Right lobe of liver (tissue), 6 donors: ENCODE data around the gene CRTAC1. TPM values are rescaled to one million over a fixed set of nuclear protein-coding genes. Genes with fewer than 3 reads are reported as not detected.

Source experiments
- ATAC-seq, 4 donors: fragments of 200-7000 bp; cut with Tn5 transposase; one replicate each; pipeline ENCODE4 v1.9.1; 2020; ENCODE audit warnings: mild to moderate bottlenecking in 4 of 4, moderate library complexity in 4 of 4
- DNase-seq, 3 donors: peaks; one replicate each; pipeline ENCODE4 v3.0.0-alpha.2; 2020
- H3K27ac ChIP-seq, 3 donors: fragments of 200-600 bp; one replicate each; pipeline ENCODE4 v1.8.0; 2022
- H3K27me3 ChIP-seq, 2 donors: fragments of 200-600 bp; one replicate each; pipeline ENCODE4 v1.8.0; 2022
- H3K36me3 ChIP-seq, 4 donors: fragments of 200-600 bp; sonication (generic) in 1 of 4; one replicate each; pipeline versions ENCODE4 v1.5.1 to v1.8.0; 2017 to 2022; ENCODE audit warnings: control low read depth in 1 of 4
- H3K4me1 ChIP-seq, 4 donors: fragments of 200-600 bp; sonication (generic) in 1 of 4; one replicate each; pipeline versions ENCODE4 v1.5.1 to v1.8.0; 2017 to 2022; ENCODE audit warnings: control low read depth in 1 of 4
- H3K4me3 ChIP-seq, 3 donors: fragments of 200-600 bp; one replicate each; pipeline ENCODE4 v1.8.0; 2022
- H3K9me3 ChIP-seq, 4 donors: fragments of 200-600 bp; sonication (generic) in 1 of 4; one replicate each; pipeline versions ENCODE4 v1.5.1 to v1.8.0; 2017 to 2022; ENCODE audit warnings: control low read depth in 1 of 4
- CTCF ChIP-seq, 4 donors: fragments of 200-600 bp in 3 of 4; fragments of 450-650 bp in 1 of 4; IDR thresholded peaks; one replicate each; pipeline versions ENCODE4 v1.5.1 to v1.8.0; 2016 to 2022; ENCODE audit warnings: antibody characterized with exemption in 4 of 4, mild to moderate bottlenecking in 2 of 4
- POLR2A ChIP-seq: fragments of 450-650 bp; IDR thresholded peaks from one replicate; pipeline ENCODE4 v1.6.1; 2017; ENCODE audit warnings: antibody characterized with exemption, mild to moderate bottlenecking
- whole genome bisulfite sequencing: methylation state at CpG from one replicate; pipeline ENCODE4 v1.1.6; 2018; ENCODE audit warnings: low coverage, low lambda C conversion rate; ENCODE audit not compliant: insufficient coverage; ENCODE audit errors: missing lambda C conversion rate; 5-methylcytosine and 5-hydroxymethylcytosine counted together
- intact Hi-C, 2 donors: fragments of 100-400 bp; cut with DNase I; formaldehyde crosslinking; loops; one replicate each; pipeline versions ENCODE4 v1.11.2 to v1.14.1; 2022
- total RNA-seq, 6 experiments: library from RNA; depleted of rRNA in 2 of 6; stranded (reverse); fragments of >200 nt in 2 of 6; fragmentation: NEBNext Ultra II Directional in 3 of 6; extraction: Animal tissue kit (Norgen Biotek cat#: 25700) in 3 of 6; gene quantifications; one replicate each; pipeline versions ENCODE4 v1.1.0 to v1.2.4, GENCODE V29; 2016 to 2023
- donor health status: DM: no; HTN: yes; CAD: no.
- donor health status: DM: no; HTN: no; CAD: no.
- donor health status: DM: no; HTN: no; CAD: no.
- donor health status: DM: no; HTN: yes; CAD: no.
- donor health status: DM: no; HTN: yes; CAD: no.

Gene CRTAC1
- total RNA-seq, 6 experiments from 2014 or later: 0.20 TPM; not detected in 5

- Histone ChIP-seq H3K27me3 (no peaks in the 10 kb centered on the region), H3K9me3 (no peaks in the 10 kb centered on the region), H3K27ac (no peak overlapping the region), H3K4me3 (no peak overlapping the region), H3K36me3 (no peaks in the 10 kb centered on the region), H3K4me1 (no peaks in the 10 kb centered on the region)
- TF ChIP-seq CTCF (IDR thresholded peaks at IDR 0.05) (no peak), POLR2A (no peak)
- ATAC-seq (no peak), DNase-seq (no peak)
- intact Hi-C loops: no loop called here
Observed at GRCh38 chr10:97981816-97982215, 48.6 kb downstream of the CRTAC1 start.

- Histone ChIP-seq H3K4me3 (no peak overlapping the region), H3K9me3 (no peaks in the 10 kb centered on the region), H3K36me3 (no peaks in the 10 kb centered on the region), H3K27ac (no peak overlapping the region), H3K4me1 (no peaks in the 10 kb centered on the region), H3K27me3 (peaks cover 0 to 6% of the 10 kb centered on the region in 2 donors)
- DNase-seq (no peak), ATAC-seq (no peak)
- WGBS: 73% methylated on average over 3 of the region's 3 CpGs
- TF ChIP-seq CTCF (IDR thresholded peaks at IDR 0.05) (no peak), POLR2A (no peak)
- intact Hi-C loops: no loop called here
Observed at GRCh38 chr10:97977673-97978072, 52.7 kb downstream of the CRTAC1 start.

- Histone ChIP-seq H3K9me3 (no peaks in the 10 kb centered on the region), H3K36me3 (no peaks in the 10 kb centered on the region), H3K4me1 (no peaks in the 10 kb centered on the region), H3K27ac (no peak overlapping the region), H3K27me3 (peaks cover 0 to 6% of the 10 kb centered on the region in 2 donors), H3K4me3 (no peak overlapping the region)
- no CpG with 5 or more reads among the region's 12 CpGs for WGBS
- no peak for TF ChIP-seq POLR2A
- TF ChIP-seq CTCF (IDR thresholded peaks at IDR 0.05): no peak
- no peak for ATAC-seq
- intact Hi-C loops: no loop called here
- DNase-seq: no peak
Observed at GRCh38 chr10:97975598-97975997, 54.8 kb downstream of the CRTAC1 start.

- H3K4me3 ChIP-seq: no peak overlapping the region
- no peak for ATAC-seq
- intact Hi-C loops: no loop called here
- H3K4me1 ChIP-seq: no peaks in the 10 kb centered on the region
- no peak for TF ChIP-seq POLR2A
- no peak for TF ChIP-seq CTCF (IDR thresholded peaks at IDR 0.05)
- H3K9me3 ChIP-seq: no peaks in the 10 kb centered on the region
- H3K36me3 ChIP-seq: no peaks in the 10 kb centered on the region
- 19% methylated on average over 28 of the region's 57 CpGs for WGBS
- DNase-seq: no peak
- no peak overlapping the region for H3K27ac ChIP-seq
- peaks cover 0 to 6% of the 10 kb centered on the region in 2 donors for H3K27me3 ChIP-seq
Observed at GRCh38 chr10:97974526-97975525, 55.6 kb downstream of the CRTAC1 start.
